HepG2 (cell line): ENCODE results near the gene NEDD4L. TPM values are rescaled to one million over a fixed set of nuclear protein-coding genes. Genes with fewer than 3 reads are reported as not detected.
"Not testable (repeated sequence)": the region's sequence is repeated elsewhere in the genome, so short reads cannot be mapped to it uniquely, and the experiment has no call there.

Source experiments
- ATAC-seq: fragments of 200-7000 bp; cut with Tn5 transposase; 3 replicates; pipeline ENCODE4 v1.9.1; 2020; ENCODE audit warnings: mild to moderate bottlenecking, moderate library complexity
- BruUV-seq: library from RNA; stranded (reverse); fragments of 400-500 nt; replicated peaks from 2 replicates; lab custom pipeline; 2021; lab: Mats Ljungman, UMichigan
- CTCF ChIA-PET: fragments of 300-600 bp; formaldehyde crosslinking; extraction: SDS; loops from one replicate; lab custom pipeline; 2021; ENCODE audit warnings: low total read pairs, inconsistent platforms, low intra/inter-chr PET ratio; lab: Yijun Ruan, JAX
- POLR2A ChIA-PET: fragments of 350-600 bp; sonication (Branson Sonifier 250); formaldehyde crosslinking; loops from one replicate; lab custom pipeline; 2020; ENCODE audit warnings: antibody characterized with exemption, inconsistent platforms; lab: Yijun Ruan, JAX
- DNase-seq: peaks from one replicate; pipeline ENCODE4 v3.0.0-alpha.2; 2015; ENCODE audit warnings: low spot score
- FAIRE-seq: peaks from 3 replicates; lab custom pipeline; 2011; peaks lifted over from hg19 to GRCh38; lab: Jason Lieb, UNC
- H2AFZ ChIP-seq: one replicate; pipeline ENCODE4 v1.6.1; 2011; ENCODE audit warnings: low read length, inconsistent platforms
- H3K27ac ChIP-seq: fragments of 300-600 bp; 3 replicates; pipeline ENCODE4 v1.8.0; 2011; ENCODE audit warnings: mixed run types, mild to moderate bottlenecking, mixed read lengths, low read length, inconsistent platforms; ENCODE audit not compliant: insufficient read depth; ENCODE audit errors: extremely low read length
- H3K27me3 ChIP-seq, 2 experiments: fragments of 200-600 bp in 1 of 2; 2 replicates in 1 of 2; 3 replicates in 1 of 2; pipeline versions ENCODE4 v1.6.0 to v1.8.0; 2011; ENCODE audit warnings: low read length in 2 of 2, mild to moderate bottlenecking in 2 of 2, moderate library complexity in 2 of 2, inconsistent platforms in 1 of 2; ENCODE audit not compliant: insufficient read depth in 2 of 2, control insufficient read depth in 1 of 2
- H3K36me3 ChIP-seq, 2 experiments: fragments of 200-600 bp in 1 of 2; replicated peaks in 1 of 2; 2 replicates in 1 of 2; 3 replicates in 1 of 2; pipeline versions ENCODE4 v1.5.1 to v1.8.0; 2011; ENCODE audit warnings: low read length in 2 of 2, inconsistent platforms in 1 of 2; ENCODE audit not compliant: insufficient read depth in 2 of 2, control insufficient read depth in 1 of 2
- H3K4me1 ChIP-seq: 2 replicates; pipeline ENCODE4 v1.5.1; 2012; ENCODE audit warnings: low read length, inconsistent platforms; ENCODE audit not compliant: insufficient read depth
- H3K4me2 ChIP-seq: 2 replicates; pipeline ENCODE4 v1.6.0; 2011; ENCODE audit warnings: low read depth, low read length, inconsistent platforms
- H3K4me3 ChIP-seq, 3 experiments: fragments of 200-600 bp in 1 of 3; sonication (generic), shearing (Covaris generic) in 1 of 3; replicated peaks in 1 of 3; 2 replicates each; pipeline ENCODE4 v1.5.1; 2011 to 2016; ENCODE audit warnings: low read length in 3 of 3, inconsistent platforms in 2 of 3, low read depth in 2 of 3, mild to moderate bottlenecking in 2 of 3, control low read depth in 1 of 3, mixed read lengths in 1 of 3; ENCODE audit not compliant: insufficient read depth in 1 of 3
- H3K79me2 ChIP-seq: one replicate; pipeline ENCODE4 v1.6.1; 2011; ENCODE audit warnings: low read length, inconsistent platforms; ENCODE audit not compliant: insufficient read depth
- H3K9ac ChIP-seq: 2 replicates; pipeline ENCODE4 v1.6.0; 2011; ENCODE audit warnings: mild to moderate bottlenecking, low read depth, low read length, inconsistent platforms; ENCODE audit not compliant: insufficient read depth
- H3K9me3 ChIP-seq: 2 replicates; pipeline ENCODE4 v1.5.1; 2012; ENCODE audit warnings: mild to moderate bottlenecking, low read length
- H4K20me1 ChIP-seq: 2 replicates; pipeline ENCODE4 v1.6.0; 2011; ENCODE audit warnings: inconsistent platforms, mild to moderate bottlenecking, low read length, moderate library complexity; ENCODE audit not compliant: insufficient read depth
- CCAR2 ChIP-seq: fragments of 200-400 bp; formaldehyde crosslinking; optimal IDR thresholded peaks from 2 replicates; pipeline ENCODE3; 2018; ENCODE audit warnings: low read depth, mild to moderate bottlenecking, low read length, moderate library complexity
- DPF2 ChIP-seq: sonication (generic); formaldehyde crosslinking; IDR thresholded peaks from 2 replicates; pipeline ENCODE4 v1.4.0; 2020; ENCODE audit warnings: mild to moderate bottlenecking, low read depth, missing genetic modification reagents, borderline replicate concordance
- FOXA1 ChIP-seq, 2 experiments: fragments of 450-650 bp in 1 of 2; sonication (generic) in 1 of 2; formaldehyde crosslinking in 1 of 2; IDR thresholded peaks; 2 replicates each; pipeline versions ENCODE4 v1.4.0 to v1.6.1; 2016 to 2020; ENCODE audit warnings: missing genetic modification reagents in 1 of 2
- RFX3 ChIP-seq: IDR thresholded peaks from 2 replicates; pipeline ENCODE4 v1.6.1; 2016; ENCODE audit warnings: missing biosample characterization, missing genetic modification reagents
- TBL1XR1 ChIP-seq: fragments of 150-350 bp; IDR thresholded peaks from 2 replicates; pipeline ENCODE4 v1.6.1; 2014; ENCODE audit warnings: borderline replicate concordance, low read length; ENCODE audit not compliant: partially characterized antibody
- ZBTB7A ChIP-seq: sonication (generic); formaldehyde crosslinking; IDR thresholded peaks from 2 replicates; pipeline ENCODE4 v1.8.0; 2022; ENCODE audit warnings: mild to moderate bottlenecking, missing genetic modification reagents
- ZBTB7B ChIP-seq: sonication (generic); formaldehyde crosslinking; IDR thresholded peaks from 2 replicates; pipeline ENCODE4 v1.4.0; 2020; ENCODE audit warnings: missing genetic modification reagents
- ZFP36L2 ChIP-seq: sonication (generic); formaldehyde crosslinking; IDR thresholded peaks from 2 replicates; pipeline ENCODE4 v1.4.0; 2020; ENCODE audit warnings: missing genetic modification reagents
- ZNF570 ChIP-seq: sonication (generic); formaldehyde crosslinking; IDR thresholded peaks from 2 replicates; pipeline ENCODE4 v1.4.0; 2020; ENCODE audit warnings: mild to moderate bottlenecking, missing genetic modification reagents, borderline replicate concordance
- ZNF878 ChIP-seq: sonication (generic); formaldehyde crosslinking; IDR thresholded peaks from 2 replicates; pipeline ENCODE4 v1.8.1; 2023; ENCODE audit warnings: mild to moderate bottlenecking, missing genetic modification reagents, moderate library complexity
- WGBS: methylation state at CpG from one replicate; pipeline ENCODE4 v1.1.6; 2017; ENCODE audit warnings: low lambda C conversion rate; 5-methylcytosine and 5-hydroxymethylcytosine counted together
- in situ Hi-C: cut with HindIII; loops from 2 replicates; pipeline ENCODE4 v1.10.0; 2017; ENCODE audit warnings: low pct_unique_long_range_greater_than_20kb; ENCODE audit not compliant: extremely low pct_ligation_motif_present
- intact Hi-C: fragments of 100-400 bp; cut with micrococcal nuclease; formaldehyde crosslinking; loops from one replicate; pipeline ENCODE4 v1.10.0; 2022; ENCODE audit not compliant: unreplicated experiment
- polyA plus RNA-seq, 8 experiments: library from polyadenylated mRNA; depleted of rRNA in 3 of 8; stranded (reverse) in 7 of 8; unstranded in 1 of 8; fragments of >200 nt; fragmentation: Illumina TruSeq in 4 of 8; extraction: Trizol in 4 of 8; gene quantifications; 2 replicates each; pipeline versions ENCODE4 v1.2.1 to v1.2.3, GENCODE V29; 2011 to 2016; ENCODE audit warnings: low read depth in 4 of 8, missing spikeins in 1 of 8, mixed read lengths in 1 of 8; ENCODE audit not compliant: insufficient read depth in 1 of 8
- total RNA-seq, 5 experiments: library from RNA; depleted of rRNA; stranded (reverse); fragments of >200 nt; fragmentation: Illumina TruSeq; extraction: Trizol; gene quantifications; 2 replicates each; pipeline ENCODE4 v1.2.3, GENCODE V29; 2016; ENCODE audit warnings: low read depth in 1 of 5

NEDD4L gene
- total and polyA plus RNA-seq, 2 of the 13 experiments (the other 11 are each of a cell fraction or from before 2014, with no cell fraction given), result 168 to 390 TPM

GRCh38 chr18:58264840-58265239 is 220.8 kb downstream of the NEDD4L start (continued):
- no peak for TF ChIP-seq TBL1XR1

GRCh38 chr18:58265489-58265888 is 221.5 kb downstream of the NEDD4L start:
- in situ Hi-C loops, intact Hi-C loops, H2AFZ ChIP-seq, H3K27me3 ChIP-seq, CTCF ChIA-PET, H4K20me1 ChIP-seq, DNase-seq, H3K27ac ChIP-seq, H3K4me3 ChIP-seq, H3K9me3 ChIP-seq, H3K9ac ChIP-seq, ATAC-seq, FAIRE-seq, POLR2A ChIA-PET, H3K4me2 ChIP-seq, BruUV-seq: not testable (repeated sequence)
- Histone ChIP-seq H3K79me2 (peaks cover 37% of the 10 kb centered on the region), H3K4me1 (peaks cover 16% of the 10 kb centered on the region), H3K36me3 (peaks cover 2 to 15% of the 10 kb centered on the region in 2 experiments; a peak in 3 of 5 replicates)
- WGBS, result no CpG with 5 or more reads among the region's 3 CpGs

- H3K9ac ChIP-seq, result no peak overlapping the region
- 0 out of 2 replicates have a peak, but pooled peaks cover 4% of the 10 kb centered on the region for H4K20me1 ChIP-seq
- FAIRE-seq (no peak), ATAC-seq (no peak), DNase-seq (no peak)
- H3K4me1 ChIP-seq, result peaks cover 16% of the 10 kb centered on the region
- in situ Hi-C loops, result no loop called here
- 100% methylated on average over 1 of the region's 1 CpG for WGBS
- ChIA-PET POLR2A (no interaction called here), CTCF (no interaction called here)
- peaks cover 37% of the 10 kb centered on the region for H3K79me2 ChIP-seq
- TF ChIP-seq DPF2 (CRISPR knock-in tag), result no peak
- TF ChIP-seq RFX3, result no peak
- no peak for TF ChIP-seq ZFP36L2 (CRISPR knock-in tag)
- TF ChIP-seq ZNF878, result no peak
- TF ChIP-seq FOXA1 (IDR thresholded peaks at IDR 0.05), result no peak
- no peak for TF ChIP-seq FOXA1 (CRISPR knock-in tag; IDR thresholded peaks at IDR 0.05)
- TF ChIP-seq CCAR2, result no peak
- TF ChIP-seq ZBTB7A, result no peak
- no peak for TF ChIP-seq ZBTB7B
- TF ChIP-seq ZNF570 (CRISPR knock-in tag), result no peak
- H2AFZ ChIP-seq, result no peak overlapping the region
- no peak overlapping the region for H3K4me3 ChIP-seq
- no peaks in the 10 kb centered on the region for H3K27me3 ChIP-seq
- no peak overlapping the region for H3K27ac ChIP-seq
- intact Hi-C loops, result no loop called here
- peaks cover 2 to 15% of the 10 kb centered on the region in 2 experiments; a peak in 3 of 5 replicates for H3K36me3 ChIP-seq
- no peak overlapping the region for H3K4me2 ChIP-seq
- H3K9me3 ChIP-seq, result no peaks in the 10 kb centered on the region
- BruUV-seq, result no TSS peak
These were observed 222.3 kb downstream of the NEDD4L start for GRCh38 chr18:58266291-58266690.
